ENCODE results near the gene CNTRL. TPM values are rescaled to one million over a fixed set of nuclear protein-coding genes. Genes with fewer than 3 reads are reported as not detected.

The CNTRL gene
- polyA plus RNA-seq, 2 of the 4 experiments (the other 2 are of a cell fraction): 5.1 to 15.0 TPM

- ATAC-seq (no peak), DNase-seq (ENCODE audit: low read depth in 1 of 2, low spot score in 1 of 2) (no peak), FAIRE-seq (no peak)
- no peak overlapping the region for H3K27ac ChIP-seq
- TF ChIP-seq FOSB (CRISPR knock-in tag; IDR thresholded peaks at IDR 0.05) (no peak), ZSCAN20 (CRISPR knock-in tag; IDR thresholded peaks at IDR 0.05) (no peak), SMC3 (IDR thresholded peaks at IDR 0.05) (no peak), RARB (CRISPR knock-in tag; IDR thresholded peaks at IDR 0.05) (no peak), ZC3H11A (IDR thresholded peaks at IDR 0.05) (no peak), KDM1A (IDR thresholded peaks at IDR 0.05; ENCODE audit: low read depth) (no peak), GATA3 (IDR thresholded peaks at IDR 0.05; ENCODE audit: borderline replicate concordance) (no peak)
- ChIA-PET CTCF (no interaction called here), POLR2A (no interaction called here)
- no peaks in the 10 kb centered on the region for H3K9me3 ChIP-seq
- no peak overlapping the region for H3K4me2 ChIP-seq
- 94% methylated on average over 1 of the region's 1 CpG for WGBS (ENCODE audit: missing lambda C conversion rate)
- no peak overlapping the region for H3K4me3 ChIP-seq
- H3K4me1 ChIP-seq: no peaks in the 10 kb centered on the region
Measured at GRCh38 chr9:121115466-121115865, 40.7 kb downstream of the CNTRL start.

- Histone ChIP-seq H3K9me3 (no peaks in the 10 kb centered on the region), H3K4me1 (peaks cover 12% of the 10 kb centered on the region), H3K27ac (no peak overlapping the region), H3K4me3 (no peak overlapping the region), H3K4me2 (no peak overlapping the region)
- 97% methylated on average over 2 of the region's 2 CpGs for WGBS (ENCODE audit: missing lambda C conversion rate)
- no peak for ATAC-seq
- DNase-seq (ENCODE audit: low read depth in 1 of 2, low spot score in 1 of 2): no peak
- POLR2A ChIA-PET: no interaction called here
- FAIRE-seq: no peak
- CTCF ChIA-PET: interaction anchor here (1.1 to 2.4 kb wide), 2 partner anchors 11 to 34 kb away, joined by 3 to 10 read pairs; no protein-coding TSS in a partner anchor
- no peak for TF ChIP-seq MYC (IDR thresholded peaks at IDR 0.05; ENCODE audit: borderline replicate concordance, low read length)
- TF ChIP-seq KDM5A (IDR thresholded peaks at IDR 0.05): no peak
- TF ChIP-seq PHF8 (IDR thresholded peaks at IDR 0.05; ENCODE audit: borderline replicate concordance, low read depth): no peak
- TF ChIP-seq NFE2L2 (conservative IDR thresholded peaks at IDR 0.05; ENCODE audit: low read length): no peak
- TF ChIP-seq PBX3 (IDR thresholded peaks at IDR 0.05): no peak
- TF ChIP-seq HOXA7 (CRISPR knock-in tag; IDR thresholded peaks at IDR 0.05): no peak
- TF ChIP-seq RARB (CRISPR knock-in tag; IDR thresholded peaks at IDR 0.05): no peak
- no peak for TF ChIP-seq FOSL2 (IDR thresholded peaks at IDR 0.05)
- no peak for TF ChIP-seq FOSL2 (CRISPR knock-in tag; IDR thresholded peaks at IDR 0.05)
- TF ChIP-seq CHD2 (IDR thresholded peaks at IDR 0.05; ENCODE audit: low read length, partially characterized antibody): no peak
- TF ChIP-seq FOXS1 (CRISPR knock-in tag; IDR thresholded peaks at IDR 0.05): no peak
- TF ChIP-seq RFX5 (IDR thresholded peaks at IDR 0.05): no peak
- TF ChIP-seq, protein P1, sequence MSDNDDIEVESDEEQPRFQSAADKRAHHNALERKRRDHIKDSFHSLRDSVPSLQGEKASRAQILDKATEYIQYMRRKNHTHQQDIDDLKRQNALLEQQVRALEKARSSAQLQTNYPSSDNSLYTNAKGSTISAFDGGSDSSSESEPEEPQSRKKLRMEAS (IDR thresholded peaks at IDR 0.05): no peak
- no peak for TF ChIP-seq EHMT2 (IDR thresholded peaks at IDR 0.05; ENCODE audit: low read depth)
- TF ChIP-seq ESRRA (IDR thresholded peaks at IDR 0.05; ENCODE audit: borderline replicate concordance, low read length): no peak
- TF ChIP-seq POLR2AphosphoS2 (conservative IDR thresholded peaks at IDR 0.05; ENCODE audit: low read length): no peak
- TF ChIP-seq ELK1 (IDR thresholded peaks at IDR 0.05; ENCODE audit: low read depth, low read length): no peak
- no peak for TF ChIP-seq SREBF2 (IDR thresholded peaks at IDR 0.05)
- TF ChIP-seq, protein P2, sequence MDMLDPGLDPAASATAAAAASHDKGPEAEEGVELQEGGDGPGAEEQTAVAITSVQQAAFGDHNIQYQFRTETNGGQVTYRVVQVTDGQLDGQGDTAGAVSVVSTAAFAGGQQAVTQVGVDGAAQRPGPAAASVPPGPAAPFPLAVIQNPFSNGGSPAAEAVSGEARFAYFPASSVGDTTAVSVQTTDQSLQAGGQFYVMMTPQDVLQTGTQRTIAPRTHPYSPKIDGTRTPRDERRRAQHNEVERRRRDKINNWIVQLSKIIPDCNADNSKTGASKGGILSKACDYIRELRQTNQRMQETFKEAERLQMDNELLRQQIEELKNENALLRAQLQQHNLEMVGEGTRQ (IDR thresholded peaks at IDR 0.05): no peak
Measured at GRCh38 chr9:121118266-121118665, 43.5 kb downstream of the CNTRL start.
